ENCODE results near the gene EHBP1L1. TPM values are rescaled to one million over a fixed set of nuclear protein-coding genes. Genes with fewer than 3 reads are reported as not detected.
"Not testable (repeated sequence)": the region's sequence is repeated elsewhere in the genome, so short reads cannot be mapped to it uniquely, and the experiment has no call there.

The EHBP1L1 gene
- polyA plus RNA-seq, 3 donors, result 12.5 to 18.8 (median 18.2) TPM

GRCh38 chr11:65558930-65559509 is 16.8 kb upstream of the EHBP1L1 start:
- DNase-seq, result no peak

GRCh38 chr11:65559535-65559934 is 16.3 kb upstream of the EHBP1L1 start:
- DNase-seq, result no peak

GRCh38 chr11:65559951-65560537 is 15.8 kb upstream of the EHBP1L1 start:
- DNase-seq, result no peak

- DNase-seq, result no peak
Measured at GRCh38 chr11:65560555-65561418, 15.1 kb upstream of the EHBP1L1 start.

GRCh38 chr11:65562020-65562419 is 13.8 kb upstream of the EHBP1L1 start:
- DNase-seq, result no peak

GRCh38 chr11:65562788-65563187 is 13.1 kb upstream of the EHBP1L1 start:
- no peak for DNase-seq

GRCh38 chr11:65563601-65564000 is 12.3 kb upstream of the EHBP1L1 start:
- no peak for DNase-seq

- DNase-seq, result not testable (repeated sequence)
Measured at GRCh38 chr11:65564879-65565559, 10.8 kb upstream of the EHBP1L1 start.

- no peak for DNase-seq
Measured at GRCh38 chr11:65565624-65566453, 10.0 kb upstream of the EHBP1L1 start.

GRCh38 chr11:65569164-65569972 is 6.5 kb upstream of the EHBP1L1 start:
- no peak for DNase-seq

GRCh38 chr11:65569973-65570918 is 5.6 kb upstream of the EHBP1L1 start, which contains the start of gene ZNRD2:
Gene ZNRD2 (plus strand): TSS chr11:65570477. CDS start chr11:65570492, 15 bp downstream.
- peak; percentile 97 for DNase-seq

GRCh38 chr11:65571420-65571819 is 4.4 kb upstream of the EHBP1L1 start:
- DNase-seq, result no peak

GRCh38 chr11:65571940-65572339 is 3.9 kb upstream of the EHBP1L1 start:
- no peak for DNase-seq

GRCh38 chr11:65572356-65573051 is 3.3 kb upstream of the EHBP1L1 start, which contains the start of gene FAM89B:
Gene FAM89B (plus strand): TSS chr11:65572538. CDS start chr11:65572670, 132 bp downstream.
- peak; percentile 92 for DNase-seq

- DNase-seq, result no peak
Measured at GRCh38 chr11:65573391-65574079, 2.3 kb upstream of the EHBP1L1 start.

- DNase-seq, result peak; percentile 87
Measured at GRCh38 chr11:65574109-65574810, 1.6 kb upstream of the EHBP1L1 start.

Measured in renal pelvis (tissue), 4 donors.